ENCODE results near the gene ARHGAP28. TPM values are rescaled to one million over a fixed set of nuclear protein-coding genes. Genes with fewer than 3 reads are reported as not detected.

Gene ARHGAP28
- polyA plus RNA-seq, 3 donors, result not detected

DNA sequence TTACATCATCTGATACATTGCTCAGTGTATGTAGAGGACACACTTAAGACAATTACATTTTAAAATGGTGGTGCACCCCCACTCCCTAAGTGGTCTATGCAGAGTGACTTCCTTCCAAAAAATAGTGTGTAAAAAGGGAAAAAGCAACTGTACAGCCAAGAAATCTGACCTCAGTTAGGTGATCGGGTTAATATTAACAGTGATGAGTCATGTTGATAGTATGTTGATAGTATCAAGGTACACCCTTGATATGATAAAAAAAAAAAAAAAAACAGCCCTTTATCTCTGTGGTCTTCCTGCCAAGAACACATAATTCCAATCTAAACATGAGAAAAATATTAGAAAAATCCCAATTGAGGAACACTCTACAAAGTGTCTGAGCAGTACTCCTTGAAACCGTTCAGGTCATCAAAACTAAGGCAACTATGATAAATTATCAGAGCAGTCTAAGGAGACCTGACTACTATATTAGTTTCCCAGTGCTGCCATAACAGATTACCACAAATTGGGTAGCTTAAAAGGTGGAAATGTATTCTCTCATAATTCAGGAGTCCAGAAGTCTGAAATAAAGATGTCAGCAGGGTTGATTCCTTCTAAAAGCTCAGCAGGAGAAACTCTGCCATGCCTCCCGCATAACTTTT lies 171.9 kb downstream of the ARHGAP28 start:
- H4K20me1 ChIP-seq (ENCODE audit: insufficient read depth, low read length), result no peaks in the 10 kb centered on the region
- no peaks in the 10 kb centered on the region for H3K27me3 ChIP-seq (ENCODE audit: control insufficient read depth in 2 of 2, insufficient read depth in 2 of 2, low read length in 2 of 2)
- intact Hi-C loops (cut with micrococcal nuclease), result no loop called here
- no peaks in the 10 kb centered on the region for H3K36me3 ChIP-seq (replicated peaks in 1 of 2; ENCODE audit: control insufficient read depth in 1 of 2, insufficient read depth in 2 of 2, low read length in 2 of 2)
- peaks cover 0 to 3% (median 0%) of the 10 kb centered on the region in 3 donors for H3K27me3 Mint-ChIP-seq (ENCODE audit: low read depth in 3 of 3)
- H3K4me1 Mint-ChIP-seq, result no peaks in the 10 kb centered on the region
- H3K27ac ChIP-seq (ENCODE audit: low read depth in 1 of 2, low read length in 2 of 2), result no peak overlapping the region
- WGBS (ENCODE audit: insufficient coverage), result 100% methylated on average over 1 of the region's 3 CpGs
- H3K9ac ChIP-seq (ENCODE audit: insufficient read depth, low read length, poor library complexity, severe bottlenecking), result no peak overlapping the region
- H2AFZ ChIP-seq (ENCODE audit: insufficient read depth, low read depth, low read length, poor library complexity, severe bottlenecking), result no peak overlapping the region
- H3K4me2 ChIP-seq (replicated peaks; ENCODE audit: extremely low read depth, low read length, poor library complexity, severe bottlenecking), result no peak overlapping the region
- peaks cover 5 to 9% of the 10 kb centered on the region in 2 donors for H3K9me3 ChIP-seq (replicated peaks in 1 of 2; ENCODE audit: control insufficient read depth in 1 of 2, insufficient read depth in 1 of 2, low read length in 2 of 2)
- no peak for TF ChIP-seq CTCF (IDR thresholded peaks at IDR 0.05)
- no peak overlapping the region for H3K4me3 Mint-ChIP-seq
- no peaks in the 10 kb centered on the region for H3K36me3 Mint-ChIP-seq
- H3K4me3 ChIP-seq (replicated peaks in 1 of 3; ENCODE audit: low read depth in 2 of 3, low read length in 3 of 3), result no peak overlapping the region
- no peaks in the 10 kb centered on the region for H3K79me2 ChIP-seq (ENCODE audit: insufficient read depth, low read length)
- no peak for DNase-seq
- H3K27ac Mint-ChIP-seq, result no peak overlapping the region
- no peaks in the 10 kb centered on the region for H3K4me1 ChIP-seq (ENCODE audit: control insufficient read depth in 1 of 2, insufficient read depth in 2 of 2, low read length in 2 of 2)
- peaks cover 4 to 18% (median 11%) of the 10 kb centered on the region in 7 donors for H3K9me3 Mint-ChIP-seq

DNA sequence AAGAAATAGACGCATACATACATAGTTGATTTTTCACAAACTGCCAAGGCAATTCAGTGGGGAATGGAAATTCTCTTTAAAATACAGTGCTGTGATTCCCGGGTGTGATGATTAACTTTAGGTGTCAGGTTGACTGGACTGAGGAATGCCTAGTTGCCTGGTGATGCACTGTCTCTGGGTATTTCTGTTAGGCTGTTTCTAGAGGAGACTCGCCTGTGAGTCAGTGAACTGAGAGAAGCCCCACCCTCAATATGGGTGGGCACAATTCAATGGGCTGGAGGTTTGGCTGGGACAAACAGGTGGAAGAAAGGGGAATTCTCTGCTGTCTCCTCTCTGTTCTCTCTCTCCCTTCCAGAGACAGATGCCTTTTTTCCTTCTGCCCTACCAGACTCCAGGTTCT lies 187.6 kb downstream of the ARHGAP28 start:
- no CpG with 5 or more reads among the region's 3 CpGs for WGBS (ENCODE audit: insufficient coverage)
- Histone ChIP-seq H4K20me1 (ENCODE audit: insufficient read depth, low read length) (no peaks in the 10 kb centered on the region), H3K27me3 (ENCODE audit: control insufficient read depth in 2 of 2, insufficient read depth in 2 of 2, low read length in 2 of 2) (no peaks in the 10 kb centered on the region), H3K79me2 (ENCODE audit: insufficient read depth, low read length) (no peaks in the 10 kb centered on the region), H3K9ac (ENCODE audit: insufficient read depth, low read length, poor library complexity, severe bottlenecking) (no peak overlapping the region), H3K4me1 (ENCODE audit: control insufficient read depth in 1 of 2, insufficient read depth in 2 of 2, low read length in 2 of 2) (no peaks in the 10 kb centered on the region), H3K4me2 (replicated peaks; ENCODE audit: extremely low read depth, low read length, poor library complexity, severe bottlenecking) (no peak overlapping the region), H3K27ac (ENCODE audit: low read depth in 1 of 2, low read length in 2 of 2) (no peak overlapping the region), H3K4me3 (replicated peaks in 1 of 3; ENCODE audit: low read depth in 2 of 3, low read length in 3 of 3) (no peak overlapping the region), H3K36me3 (replicated peaks in 1 of 2; ENCODE audit: control insufficient read depth in 1 of 2, insufficient read depth in 2 of 2, low read length in 2 of 2) (no peaks in the 10 kb centered on the region), H2AFZ (ENCODE audit: insufficient read depth, low read depth, low read length, poor library complexity, severe bottlenecking) (no peak overlapping the region), H3K9me3 (replicated peaks in 1 of 2; ENCODE audit: control insufficient read depth in 1 of 2, insufficient read depth in 1 of 2, low read length in 2 of 2) (no peaks in the 10 kb centered on the region)
- no peaks in the 10 kb centered on the region for H3K4me1 Mint-ChIP-seq
- intact Hi-C loops (cut with micrococcal nuclease), result no loop called here
- no peak for TF ChIP-seq CTCF (IDR thresholded peaks at IDR 0.05)
- H3K27me3 Mint-ChIP-seq (ENCODE audit: low read depth in 3 of 3), result peaks cover 0 to 4% (median 0%) of the 10 kb centered on the region in 3 donors
- H3K27ac Mint-ChIP-seq, result no peak overlapping the region
- H3K36me3 Mint-ChIP-seq, result no peaks in the 10 kb centered on the region
- no peak for DNase-seq
- H3K9me3 Mint-ChIP-seq, result peaks cover 0 to 2% (median 0%) of the 10 kb centered on the region in 7 donors
- no peak overlapping the region for H3K4me3 Mint-ChIP-seq
